Uterus (tissue), 4 donors: ENCODE measurements around the gene DRAP1. TPM values are rescaled to one million over a fixed set of nuclear protein-coding genes. Genes with fewer than 3 reads are reported as not detected.
A peak's percentile ranks its signal among the peaks of the same experiment; 100 is the strongest.

ENCODE experiments used
- DNase-seq, 2 donors: peaks; one replicate each; pipeline ENCODE4 v3.0.0-alpha.2; 2019 to 2020
- H3K27ac ChIP-seq, 2 donors: fragments of 200-600 bp; sonication (generic); 1 replicate in 1 of 2; 2 replicates in 1 of 2; pipeline ENCODE4 v1.5.1; 2016 to 2018
- H3K27me3 ChIP-seq, 2 donors: fragments of 200-600 bp; sonication (generic); one replicate each; pipeline ENCODE4 v1.5.1; 2018 to 2019; ENCODE audit warnings: control low read depth in 1 of 2
- H3K36me3 ChIP-seq, 2 donors: fragments of 200-600 bp; sonication (generic); one replicate each; pipeline ENCODE4 v1.5.1; 2019; ENCODE audit warnings: control low read depth in 1 of 2
- H3K4me1 ChIP-seq, 2 donors: fragments of 200-600 bp; sonication (generic); one replicate each; pipeline ENCODE4 v1.5.1; 2018 to 2019; ENCODE audit warnings: control low read depth in 1 of 2
- H3K4me3 ChIP-seq, 2 donors: fragments of 200-600 bp; sonication (generic); 1 replicate in 1 of 2; 2 replicates in 1 of 2; pipeline ENCODE4 v1.5.1; 2018 to 2019; ENCODE audit warnings: mild to moderate bottlenecking in 1 of 2
- H3K9me3 ChIP-seq, 2 donors: fragments of 200-600 bp; sonication (generic); one replicate each; pipeline ENCODE4 v1.5.1; 2019; ENCODE audit warnings: control low read depth in 1 of 2
- CTCF ChIP-seq, 4 experiments: fragments of 200-600 bp in 2 of 4; fragments of 450-650 bp in 2 of 4; sonication (generic) in 2 of 4; IDR thresholded peaks; one replicate each; pipeline ENCODE4 v1.5.1; 2016 to 2019; ENCODE audit warnings: antibody characterized with exemption in 4 of 4, mild to moderate bottlenecking in 2 of 4, moderate library complexity in 1 of 4
- POLR2A ChIP-seq, 2 donors: fragments of 450-650 bp; IDR thresholded peaks; one replicate each; pipeline ENCODE4 v1.6.1; 2016; ENCODE audit warnings: antibody characterized with exemption in 2 of 2, mild to moderate bottlenecking in 1 of 2, moderate library complexity in 1 of 2
- intact Hi-C: fragments of 100-400 bp; cut with DNase I; formaldehyde crosslinking; loops from one replicate; pipeline ENCODE4 v1.15.1; 2023; ENCODE audit warnings: low total_unique reads
- total RNA-seq, 4 donors: library from RNA; depleted of rRNA in 3 of 4; stranded (reverse); fragments of >200 nt in 3 of 4; gene quantifications; one replicate each; pipeline versions ENCODE4 v1.1.0 to v1.2.4, GENCODE V29; 2014 to 2023
- donor health status: DM: yes; HTN: yes; CAD: no.

The DRAP1 gene
- total RNA-seq, 4 donors from 2014 or later, result 9.2 to 83.0 (median 60.6) TPM

- H3K4me3 ChIP-seq, result no peak overlapping the region
- no peaks in the 10 kb centered on the region for H3K36me3 ChIP-seq
- peaks cover 4 to 9% of the 10 kb centered on the region in 2 donors for H3K4me1 ChIP-seq
- DNase-seq, result no peak
- H3K27ac ChIP-seq, result peak overlapping the region; percentile 24 to 38
- no peaks in the 10 kb centered on the region for H3K9me3 ChIP-seq
- TF ChIP-seq CTCF (IDR thresholded peaks at IDR 0.05) (no peak), POLR2A (IDR thresholded peaks at IDR 0.05) (no peak)
- intact Hi-C loops, result loop anchor here (5.0 kb wide), 1 partner anchor 103 kb away; no protein-coding TSS in a partner anchor
- no peaks in the 10 kb centered on the region for H3K27me3 ChIP-seq
These were observed 35.2 kb upstream of the DRAP1 start for GRCh38 chr11:65883786-65884715.

GRCh38 chr11:65884716-65885092 lies 34.5 kb upstream of the DRAP1 start:
- H3K36me3 ChIP-seq, result no peaks in the 10 kb centered on the region
- peak overlapping the region; percentile 24 to 38 for H3K27ac ChIP-seq
- DNase-seq, result peak; percentile 68 to 73
- H3K4me3 ChIP-seq, result no peak overlapping the region
- peaks cover 4 to 9% of the 10 kb centered on the region in 2 donors for H3K4me1 ChIP-seq
- intact Hi-C loops, result loop anchor here (5.0 kb wide), 1 partner anchor 103 kb away; no protein-coding TSS in a partner anchor
- H3K9me3 ChIP-seq, result no peaks in the 10 kb centered on the region
- no peaks in the 10 kb centered on the region for H3K27me3 ChIP-seq
- TF ChIP-seq CTCF (IDR thresholded peaks at IDR 0.05), result peak; percentile 97 to 99 (median 98)
- TF ChIP-seq POLR2A (IDR thresholded peaks at IDR 0.05), result no peak

GRCh38 chr11:65885231-65885630 lies 34.0 kb upstream of the DRAP1 start:
- no peaks in the 10 kb centered on the region for H3K36me3 ChIP-seq
- intact Hi-C loops, result no loop called here
- H3K4me1 ChIP-seq, result peaks cover 4 to 9% of the 10 kb centered on the region in 2 donors
- no peak overlapping the region for H3K4me3 ChIP-seq
- peak overlapping the region in 1 of 2 donors; percentile 38 for H3K27ac ChIP-seq
- H3K27me3 ChIP-seq, result no peaks in the 10 kb centered on the region
- TF ChIP-seq POLR2A (IDR thresholded peaks at IDR 0.05), result no peak
- no peak for TF ChIP-seq CTCF (IDR thresholded peaks at IDR 0.05)
- H3K9me3 ChIP-seq, result no peaks in the 10 kb centered on the region
- DNase-seq, result no peak

GRCh38 chr11:65885808-65886536 lies 33.3 kb upstream of the DRAP1 start:
- no peak for TF ChIP-seq CTCF (IDR thresholded peaks at IDR 0.05)
- TF ChIP-seq POLR2A (IDR thresholded peaks at IDR 0.05), result no peak
- intact Hi-C loops, result no loop called here
- no peaks in the 10 kb centered on the region for H3K36me3 ChIP-seq
- H3K9me3 ChIP-seq, result no peaks in the 10 kb centered on the region
- no peak overlapping the region for H3K27ac ChIP-seq
- H3K4me1 ChIP-seq, result peaks cover 4 to 9% of the 10 kb centered on the region in 2 donors
- no peak for DNase-seq
- no peak overlapping the region for H3K4me3 ChIP-seq
- H3K27me3 ChIP-seq, result no peaks in the 10 kb centered on the region
